Activated naive CD4-positive, alpha-beta T cell treated with anti-CD3 and anti-CD28 coated beads for 36 hours (primary cell): Measurements from ENCODE around the gene ARFGAP1. TPM values are rescaled to one million over a fixed set of nuclear protein-coding genes. Genes with fewer than 3 reads are reported as not detected.
"Not testable (repeated sequence)": the region's sequence is repeated elsewhere in the genome, so short reads cannot be mapped to it uniquely, and the experiment has no call there.

Experiments
- CTCF ChIA-PET: fragments of 350-600 bp; sonication (Branson Sonifier 250); formaldehyde crosslinking; loops from one replicate; lab custom pipeline; 2021; ENCODE audit warnings: antibody characterized with exemption; lab: Charles Lee
- DNase-seq: peaks from one replicate; pipeline ENCODE4 v3.0.0-alpha.2; 2020
- H3K27ac Mint-ChIP-seq: one replicate; pipeline ENCODE4 v1.8.0; 2021; ENCODE audit warnings: mild to moderate bottlenecking, mixed read lengths
- H3K27me3 Mint-ChIP-seq: one replicate; pipeline ENCODE4 v1.8.0; 2021; ENCODE audit warnings: low read depth, mixed read lengths
- H3K36me3 Mint-ChIP-seq: one replicate; pipeline ENCODE4 v1.8.0; 2021; ENCODE audit warnings: low read depth, mixed read lengths
- H3K4me1 Mint-ChIP-seq: one replicate; pipeline ENCODE4 v1.8.0; 2021; ENCODE audit warnings: low read depth, mixed read lengths
- H3K4me3 Mint-ChIP-seq: one replicate; pipeline ENCODE4 v1.8.0; 2021; ENCODE audit warnings: mild to moderate bottlenecking, moderate library complexity, mixed read lengths
- H3K9me3 Mint-ChIP-seq: one replicate; pipeline ENCODE4 v1.8.0; 2021; ENCODE audit warnings: mixed read lengths
- intact Hi-C: fragments of 100-400 bp; cut with micrococcal nuclease; formaldehyde crosslinking; loops from one replicate; pipeline ENCODE4 v1.15.1; 2023
- microRNA-seq: library from miRNA; unstranded; fragments of <30 nt; microRNA quantifications from one replicate; pipeline ENCODE4 v1.2.0, GENCODE V29; 2022; ENCODE audit warnings: borderline microRNAs expressed, borderline replicate concordance
- total RNA-seq, 2 experiments: library from RNA; stranded (reverse); gene quantifications; one replicate each; pipeline ENCODE4 v1.2.3, GENCODE V29; 2021

Gene ARFGAP1
- total RNA-seq, 2 experiments from 2014 or later = 82.4 to 89.4 TPM

- intact Hi-C loops = no loop called here
- no peaks in the 10 kb centered on the region for H3K36me3 Mint-ChIP-seq
- no peak for DNase-seq
- no peak overlapping the region for H3K4me3 Mint-ChIP-seq
- H3K27me3 Mint-ChIP-seq = peaks cover 15% of the 10 kb centered on the region
- no peaks in the 10 kb centered on the region for H3K4me1 Mint-ChIP-seq
- H3K9me3 Mint-ChIP-seq = peaks cover 10% of the 10 kb centered on the region
- H3K27ac Mint-ChIP-seq = no peak overlapping the region
- CTCF ChIA-PET = interaction anchor here (0.9 to 1.0 kb wide), 2 partner anchors 47 to 154 kb away, joined by 3 read pairs; no protein-coding TSS in a partner anchor
Measured at GRCh38 chr20:63334356-63334755, 61.7 kb downstream of the ARFGAP1 start.

GRCh38 chr20:63335060-63335459 is 62.4 kb downstream of the ARFGAP1 start:
- H3K36me3 Mint-ChIP-seq, H3K4me1 Mint-ChIP-seq, H3K4me3 Mint-ChIP-seq, H3K9me3 Mint-ChIP-seq, intact Hi-C loops, H3K27ac Mint-ChIP-seq, DNase-seq: not testable (repeated sequence)
- CTCF ChIA-PET = interaction anchor here (0.7 to 0.9 kb wide), 2 partner anchors 113 to 155 kb away, joined by 3 to 5 read pairs; no protein-coding TSS in a partner anchor
- peaks cover 20% of the 10 kb centered on the region for H3K27me3 Mint-ChIP-seq

- DNase-seq = no peak
- no peak overlapping the region for H3K27ac Mint-ChIP-seq
- no peaks in the 10 kb centered on the region for H3K4me1 Mint-ChIP-seq
- no peak overlapping the region for H3K4me3 Mint-ChIP-seq
- H3K27me3 Mint-ChIP-seq = peaks cover 20% of the 10 kb centered on the region
- H3K9me3 Mint-ChIP-seq = peaks cover 10% of the 10 kb centered on the region
- no peaks in the 10 kb centered on the region for H3K36me3 Mint-ChIP-seq
- intact Hi-C loops = no loop called here
- CTCF ChIA-PET = interaction anchor here (0.6 to 0.7 kb wide), 2 partner anchors 16 to 114 kb away, joined by 3 to 5 read pairs; no protein-coding TSS in a partner anchor
Measured at GRCh38 chr20:63335711-63336110, 63.1 kb downstream of the ARFGAP1 start.

GRCh38 chr20:63336232-63336752 is 63.7 kb downstream of the ARFGAP1 start:
- Mint-ChIP-seq H3K36me3 (no peaks in the 10 kb centered on the region), H3K27ac (no peak overlapping the region), H3K4me1 (no peaks in the 10 kb centered on the region), H3K9me3 (peaks cover 10% of the 10 kb centered on the region), H3K27me3 (peaks cover 20% of the 10 kb centered on the region), H3K4me3 (no peak overlapping the region)
- CTCF ChIA-PET = no interaction called here
- no peak for DNase-seq
- intact Hi-C loops = no loop called here

GRCh38 chr20:63337786-63338420 is 65.3 kb downstream of the ARFGAP1 start:
- Mint-ChIP-seq H3K27me3 (peaks cover 24% of the 10 kb centered on the region), H3K9me3 (no peaks in the 10 kb centered on the region), H3K4me3 (no peak overlapping the region), H3K27ac (no peak overlapping the region), H3K36me3 (no peaks in the 10 kb centered on the region), H3K4me1 (no peaks in the 10 kb centered on the region)
- DNase-seq = no peak
- CTCF ChIA-PET = no interaction called here
- intact Hi-C loops = no loop called here

Small RNA genes within 50 kb of the gene (microRNA-seq; reads per million reads assigned to microRNA genes)
- gene MIR3196 (not detected), gene MIR4326 (2.2 reads per million)

Other genes with a start within 250 kb of the ARFGAP1 start
- gene YTHDF1, start 56.7 kb upstream of the ARFGAP1 start, total RNA-seq = 10 to 100 TPM; 27.6 to 27.8 TPM
- not detected for gene BIRC7, start 36.9 kb upstream of the ARFGAP1 start, total RNA-seq
- not detected for gene NKAIN4, start 18.4 kb upstream of the ARFGAP1 start, total RNA-seq
- under 1 TPM in 1 of 2 experiments, not detected in 1; 0.05 TPM for gene COL20A1, start 20.4 kb downstream of the ARFGAP1 start, total RNA-seq
- gene CHRNA4, start 88.5 kb downstream of the ARFGAP1 start, total RNA-seq = not detected
- not detected for gene KCNQ2, start 199.8 kb downstream of the ARFGAP1 start, total RNA-seq
- under 1 TPM in 1 of 2 experiments, not detected in 1; 0.12 TPM for gene EEF1A2, start 226.3 kb downstream of the ARFGAP1 start, total RNA-seq
- gene PPDPF, start 248.0 kb downstream of the ARFGAP1 start, total RNA-seq = 100 to 1,000 TPM; 189 to 194 TPM